Ishikawa (cell line): ENCODE data around the gene VEPH1.

ENCODE experiments used
- CEBPB ChIP-seq: IDR thresholded peaks from 2 replicates; pipeline ENCODE4 v1.6.1; 2012
- CREB1 ChIP-seq: IDR thresholded peaks from 2 replicates; pipeline ENCODE4 v1.6.1; 2012; ENCODE audit warnings: low read depth
- EGR1 ChIP-seq: IDR thresholded peaks from 2 replicates; pipeline ENCODE4 v1.6.1; 2012
- EP300 ChIP-seq: IDR thresholded peaks from 2 replicates; pipeline ENCODE4 v1.6.1; 2012; ENCODE audit warnings: borderline replicate concordance
- FOXM1 ChIP-seq: IDR thresholded peaks from 2 replicates; pipeline ENCODE4 v1.6.1; 2012; ENCODE audit warnings: low read depth, borderline replicate concordance
- NFIC ChIP-seq: IDR thresholded peaks from 2 replicates; pipeline ENCODE4 v1.6.1; 2012
- RAD21 ChIP-seq: IDR thresholded peaks from 2 replicates; pipeline ENCODE4 v1.6.1; 2012; ENCODE audit warnings: low read depth
- TAF1 ChIP-seq: IDR thresholded peaks from 2 replicates; pipeline ENCODE4 v1.6.1; 2012; ENCODE audit warnings: low read depth, mild to moderate bottlenecking
- TCF12 ChIP-seq: IDR thresholded peaks from 2 replicates; pipeline ENCODE4 v1.6.1; 2012; ENCODE audit warnings: low read depth
- TEAD4 ChIP-seq: IDR thresholded peaks from 2 replicates; pipeline ENCODE4 v1.6.1; 2012
- YY1 ChIP-seq: IDR thresholded peaks from 2 replicates; pipeline ENCODE4 v1.6.1; 2012; ENCODE audit warnings: low read depth
- ZBTB7A ChIP-seq: IDR thresholded peaks from 2 replicates; pipeline ENCODE4 v1.6.1; 2012; ENCODE audit warnings: low read depth
- TF ChIP-seq, protein P1 (sequence below): IDR thresholded peaks from 2 replicates; pipeline ENCODE4 v1.6.1; 2012
- TF ChIP-seq, protein P2 (sequence below): IDR thresholded peaks from 2 replicates; pipeline ENCODE4 v1.6.1; 2012; ENCODE audit warnings: low read depth, mild to moderate bottlenecking
- TF ChIP-seq, protein P3 (sequence below): IDR thresholded peaks from 2 replicates; pipeline ENCODE4 v1.6.1; 2012

The VEPH1 gene

DNA sequence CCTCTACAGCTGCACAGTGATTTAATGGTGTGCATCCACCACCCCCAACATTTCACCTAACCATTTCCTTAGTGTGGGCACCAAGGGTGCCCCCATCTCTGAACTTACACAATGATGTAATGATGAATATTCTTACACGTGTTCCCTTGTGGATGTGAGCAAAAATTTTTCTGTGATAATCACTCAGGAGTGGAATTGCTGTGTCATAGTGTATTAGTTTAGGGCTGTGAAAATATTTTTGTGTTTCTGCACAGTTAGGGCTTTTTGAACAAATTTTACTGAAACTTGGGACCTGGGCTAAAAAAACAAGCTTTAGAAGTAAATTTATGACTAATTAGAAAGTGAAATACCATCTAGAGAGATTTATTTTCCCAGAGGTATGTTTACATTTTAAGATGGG is 208.7 kb downstream of the VEPH1 start:
- TF ChIP-seq, protein P1, sequence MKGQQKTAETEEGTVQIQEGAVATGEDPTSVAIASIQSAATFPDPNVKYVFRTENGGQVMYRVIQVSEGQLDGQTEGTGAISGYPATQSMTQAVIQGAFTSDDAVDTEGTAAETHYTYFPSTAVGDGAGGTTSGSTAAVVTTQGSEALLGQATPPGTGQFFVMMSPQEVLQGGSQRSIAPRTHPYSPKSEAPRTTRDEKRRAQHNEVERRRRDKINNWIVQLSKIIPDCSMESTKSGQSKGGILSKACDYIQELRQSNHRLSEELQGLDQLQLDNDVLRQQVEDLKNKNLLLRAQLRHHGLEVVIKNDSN: no peak

DNA sequence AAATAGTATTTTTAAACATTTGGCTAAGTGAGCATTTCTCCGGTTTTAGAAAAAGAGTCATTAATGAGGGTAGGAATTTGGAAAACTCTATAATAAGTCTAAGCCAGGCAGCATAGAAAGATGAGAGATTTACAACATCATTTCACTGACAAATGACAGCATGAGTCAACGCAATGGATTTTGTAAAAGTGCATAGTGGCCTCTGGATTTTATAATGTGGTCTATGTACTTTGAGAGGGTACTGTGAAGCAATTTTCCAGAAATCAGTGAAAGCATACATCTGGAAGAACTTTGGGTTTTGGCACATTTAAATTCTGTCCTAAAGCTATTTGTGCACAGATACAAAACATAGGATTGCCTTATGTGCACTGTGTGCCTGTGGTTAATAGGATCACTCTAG is 212.4 kb downstream of the VEPH1 start:
- TF ChIP-seq, protein P2, sequence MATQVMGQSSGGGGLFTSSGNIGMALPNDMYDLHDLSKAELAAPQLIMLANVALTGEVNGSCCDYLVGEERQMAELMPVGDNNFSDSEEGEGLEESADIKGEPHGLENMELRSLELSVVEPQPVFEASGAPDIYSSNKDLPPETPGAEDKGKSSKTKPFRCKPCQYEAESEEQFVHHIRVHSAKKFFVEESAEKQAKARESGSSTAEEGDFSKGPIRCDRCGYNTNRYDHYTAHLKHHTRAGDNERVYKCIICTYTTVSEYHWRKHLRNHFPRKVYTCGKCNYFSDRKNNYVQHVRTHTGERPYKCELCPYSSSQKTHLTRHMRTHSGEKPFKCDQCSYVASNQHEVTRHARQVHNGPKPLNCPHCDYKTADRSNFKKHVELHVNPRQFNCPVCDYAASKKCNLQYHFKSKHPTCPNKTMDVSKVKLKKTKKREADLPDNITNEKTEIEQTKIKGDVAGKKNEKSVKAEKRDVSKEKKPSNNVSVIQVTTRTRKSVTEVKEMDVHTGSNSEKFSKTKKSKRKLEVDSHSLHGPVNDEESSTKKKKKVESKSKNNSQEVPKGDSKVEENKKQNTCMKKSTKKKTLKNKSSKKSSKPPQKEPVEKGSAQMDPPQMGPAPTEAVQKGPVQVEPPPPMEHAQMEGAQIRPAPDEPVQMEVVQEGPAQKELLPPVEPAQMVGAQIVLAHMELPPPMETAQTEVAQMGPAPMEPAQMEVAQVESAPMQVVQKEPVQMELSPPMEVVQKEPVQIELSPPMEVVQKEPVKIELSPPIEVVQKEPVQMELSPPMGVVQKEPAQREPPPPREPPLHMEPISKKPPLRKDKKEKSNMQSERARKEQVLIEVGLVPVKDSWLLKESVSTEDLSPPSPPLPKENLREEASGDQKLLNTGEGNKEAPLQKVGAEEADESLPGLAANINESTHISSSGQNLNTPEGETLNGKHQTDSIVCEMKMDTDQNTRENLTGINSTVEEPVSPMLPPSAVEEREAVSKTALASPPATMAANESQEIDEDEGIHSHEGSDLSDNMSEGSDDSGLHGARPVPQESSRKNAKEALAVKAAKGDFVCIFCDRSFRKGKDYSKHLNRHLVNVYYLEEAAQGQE: no peak
- no peak for TF ChIP-seq TCF12
- TF ChIP-seq CREB1: no peak
- no peak for TF ChIP-seq TEAD4
- no peak for TF ChIP-seq TAF1
- TF ChIP-seq ZBTB7A: no peak
- TF ChIP-seq EGR1: no peak
- no peak for TF ChIP-seq YY1
- no peak for TF ChIP-seq NFIC
- TF ChIP-seq FOXM1: no peak
- TF ChIP-seq RAD21: no peak
- TF ChIP-seq, protein P3, sequence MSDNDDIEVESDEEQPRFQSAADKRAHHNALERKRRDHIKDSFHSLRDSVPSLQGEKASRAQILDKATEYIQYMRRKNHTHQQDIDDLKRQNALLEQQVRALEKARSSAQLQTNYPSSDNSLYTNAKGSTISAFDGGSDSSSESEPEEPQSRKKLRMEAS: no peak
- TF ChIP-seq CEBPB: no peak
- TF ChIP-seq, protein P1: no peak
- no peak for TF ChIP-seq EP300

DNA sequence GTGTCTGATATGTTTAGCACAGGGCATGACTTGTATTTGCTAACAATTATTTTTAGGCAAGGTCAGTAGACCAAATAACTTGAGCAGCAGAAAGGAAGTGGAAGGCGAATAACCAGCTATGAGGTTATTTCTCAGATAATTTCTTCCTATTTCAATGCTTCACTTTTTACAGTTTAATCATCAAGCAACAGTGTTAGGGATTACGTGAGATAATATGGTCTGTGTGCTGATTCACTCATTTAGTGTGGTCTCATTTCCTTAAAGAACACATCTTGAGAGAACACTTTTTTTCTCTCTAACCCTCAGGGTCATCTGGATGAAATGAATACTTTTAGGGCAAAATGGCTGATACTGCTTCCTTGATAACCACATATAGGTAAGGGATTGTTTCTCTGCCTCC is 217.2 kb downstream of the VEPH1 start:
- TF ChIP-seq, protein P1: no peak
- TF ChIP-seq EGR1: no peak
- no peak for TF ChIP-seq NFIC
- TF ChIP-seq YY1: no peak
- no peak for TF ChIP-seq TAF1
- TF ChIP-seq ZBTB7A: no peak
- no peak for TF ChIP-seq CREB1
- TF ChIP-seq RAD21: no peak
- TF ChIP-seq TCF12: no peak
- no peak for TF ChIP-seq TEAD4
- no peak for TF ChIP-seq FOXM1
- TF ChIP-seq, protein P2: no peak
- TF ChIP-seq EP300: no peak
- TF ChIP-seq, protein P3: no peak
- no peak for TF ChIP-seq CEBPB

DNA sequence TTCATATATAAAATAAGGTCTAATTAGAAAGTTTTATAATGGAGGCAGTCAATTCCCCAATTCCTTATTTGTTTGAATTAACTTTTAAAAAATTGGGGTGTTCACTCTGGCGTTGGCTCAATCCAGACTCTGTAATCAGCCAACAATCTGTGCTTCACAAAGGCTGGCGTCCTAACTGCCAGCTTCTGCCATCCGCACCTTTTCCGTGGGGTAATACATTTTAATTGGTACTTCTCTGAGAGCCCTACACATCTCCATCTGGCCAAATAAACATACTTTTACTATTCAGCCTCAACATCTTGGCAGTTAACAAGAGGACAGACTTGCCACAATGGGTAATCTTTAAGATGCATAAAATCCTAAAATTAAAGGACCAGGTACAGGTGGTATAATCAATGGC is 218.1 kb downstream of the VEPH1 start:
- TF ChIP-seq, protein P3: no peak
- TF ChIP-seq RAD21: no peak
- TF ChIP-seq EP300: no peak
- TF ChIP-seq, protein P2: no peak

DNA sequence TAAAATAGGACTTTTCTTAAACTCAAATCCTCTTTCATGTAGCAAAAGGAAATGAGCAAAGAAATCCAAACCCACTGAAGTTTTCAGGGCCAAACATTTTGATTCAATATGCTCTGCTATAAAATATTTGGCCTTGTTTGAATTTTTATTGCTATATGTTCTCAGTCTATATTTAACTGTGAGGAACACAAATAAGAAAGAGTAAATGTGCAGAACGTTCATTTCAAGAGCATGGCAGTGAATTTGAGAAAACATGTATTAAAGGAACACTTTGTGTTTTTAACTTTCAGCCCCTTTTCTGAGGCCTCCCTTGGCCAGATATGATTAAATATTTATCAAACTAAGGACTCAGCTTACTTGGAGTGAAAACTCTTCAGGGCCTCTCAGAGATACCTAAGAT is 218.5 kb downstream of the VEPH1 start:
- no peak for TF ChIP-seq CEBPB
- TF ChIP-seq CREB1: no peak
